ENCODE results near the gene GRAMD4. TPM values are rescaled to one million over a fixed set of nuclear protein-coding genes. Genes with fewer than 3 reads are reported as not detected.

The GRAMD4 gene
- polyA plus RNA-seq, 1 donor: 13.7 TPM

GRCh38 chr22:46688949-46689348 lies 68.8 kb downstream of the GRAMD4 start:
- DNase-seq (ENCODE audit: low read depth): no peak

- DNase-seq (ENCODE audit: low read depth): no peak
Observed at GRCh38 chr22:46690146-46690545, 70.0 kb downstream of the GRAMD4 start.

DNA sequence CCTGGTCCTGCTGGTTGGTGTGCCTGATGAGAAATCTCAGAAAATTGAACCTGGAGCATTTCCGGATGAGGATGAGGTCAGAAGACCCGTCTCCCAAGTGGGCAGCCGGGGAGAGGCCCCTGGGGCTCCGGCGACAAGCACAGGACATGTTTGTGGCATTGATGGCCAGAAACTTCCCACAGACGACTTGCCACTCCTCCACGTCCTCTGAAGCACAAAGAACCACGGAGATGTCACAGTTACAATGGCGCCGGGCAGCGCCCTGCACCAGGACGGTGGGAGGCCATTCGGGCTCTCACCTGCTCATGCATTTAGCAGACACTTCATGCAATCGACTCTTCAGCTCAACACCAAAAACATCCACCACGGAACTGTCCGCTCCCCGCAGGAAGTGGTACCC lies 71.4 kb downstream of the GRAMD4 start:
- DNase-seq (ENCODE audit: low read depth): no peak

- DNase-seq (ENCODE audit: low read depth): no peak
Observed at GRCh38 chr22:46693634-46694415, 73.6 kb downstream of the GRAMD4 start.

DNA sequence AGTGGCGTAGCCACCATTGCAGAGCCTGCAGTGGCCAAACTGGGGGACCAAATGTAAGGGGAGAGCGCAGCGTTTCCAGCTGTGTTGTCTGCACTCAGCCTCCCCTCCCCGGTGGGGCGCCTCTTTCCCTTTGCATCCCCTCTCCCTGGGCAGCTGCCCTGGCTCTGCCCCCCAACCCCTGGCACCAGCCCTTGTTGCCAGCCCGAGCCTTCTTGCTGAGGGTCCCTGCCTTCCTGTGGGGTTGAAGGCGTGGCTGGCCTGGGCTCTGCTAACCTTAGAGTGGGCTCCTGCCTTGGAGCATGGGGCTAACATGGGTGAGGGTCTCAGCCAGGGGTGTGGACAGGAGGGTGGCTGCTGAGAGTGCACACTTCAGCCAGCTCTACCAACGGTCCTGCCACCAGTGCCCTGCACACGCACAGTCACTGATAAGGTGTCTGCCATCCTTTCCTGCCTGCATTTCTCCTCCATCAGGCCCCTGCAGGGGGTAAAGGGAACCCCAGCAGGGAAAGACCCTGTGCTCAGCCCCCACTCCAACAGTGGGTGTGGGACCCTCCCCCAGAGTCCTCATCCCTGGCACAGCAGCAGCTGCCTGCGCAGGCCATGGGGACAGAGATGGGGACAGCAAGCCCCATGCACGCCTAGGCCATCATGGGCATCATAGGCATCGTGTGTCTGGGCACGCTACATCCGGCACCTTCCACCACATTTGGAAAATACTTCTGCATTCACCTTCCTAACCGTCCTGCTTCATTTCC lies 74.4 kb downstream of the GRAMD4 start:
- no peak for DNase-seq (ENCODE audit: low read depth)

GRCh38 chr22:46695346-46696228 lies 75.4 kb downstream of the GRAMD4 start:
- DNase-seq (ENCODE audit: low read depth): no peak

DNA sequence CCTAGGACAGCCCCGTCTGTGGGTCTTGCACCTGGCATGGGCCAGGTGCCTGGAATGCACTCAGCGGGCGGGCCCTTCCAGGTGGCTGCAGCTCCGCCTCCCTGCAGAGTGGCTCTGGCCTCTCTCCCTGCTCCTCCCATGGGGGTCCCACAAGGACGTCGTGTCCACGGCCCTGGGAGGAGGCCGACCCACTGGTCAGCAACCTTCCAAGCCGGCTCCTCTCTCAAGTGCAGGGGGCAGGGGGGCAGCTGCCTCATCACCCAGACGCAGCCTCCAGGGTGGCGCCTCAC lies 76.0 kb downstream of the GRAMD4 start:
- DNase-seq (ENCODE audit: low read depth): no peak

DNA sequence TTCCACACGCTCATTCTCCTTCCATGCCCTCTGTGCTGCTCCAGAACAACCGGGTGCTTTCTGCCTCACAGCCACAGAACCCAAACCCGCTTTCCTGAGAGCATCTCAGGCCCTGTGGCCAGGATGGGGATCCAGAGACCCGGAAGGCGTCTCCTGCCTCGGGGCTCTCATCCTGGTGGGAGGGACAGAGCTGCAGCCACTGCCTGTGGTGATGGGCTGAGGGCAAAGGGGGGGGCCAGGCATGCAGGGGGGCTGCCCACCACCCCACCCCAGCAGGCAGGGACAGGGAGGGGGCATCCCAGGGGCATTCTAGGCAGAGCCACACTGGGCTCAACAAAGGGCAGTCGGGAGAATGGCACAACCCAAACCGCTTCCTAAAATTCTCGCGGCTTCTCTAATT lies 76.4 kb downstream of the GRAMD4 start:
- no peak for DNase-seq (ENCODE audit: low read depth)

- DNase-seq (ENCODE audit: low read depth): no peak
Observed at GRCh38 chr22:46697811-46698515, 77.8 kb downstream of the GRAMD4 start.

DNA sequence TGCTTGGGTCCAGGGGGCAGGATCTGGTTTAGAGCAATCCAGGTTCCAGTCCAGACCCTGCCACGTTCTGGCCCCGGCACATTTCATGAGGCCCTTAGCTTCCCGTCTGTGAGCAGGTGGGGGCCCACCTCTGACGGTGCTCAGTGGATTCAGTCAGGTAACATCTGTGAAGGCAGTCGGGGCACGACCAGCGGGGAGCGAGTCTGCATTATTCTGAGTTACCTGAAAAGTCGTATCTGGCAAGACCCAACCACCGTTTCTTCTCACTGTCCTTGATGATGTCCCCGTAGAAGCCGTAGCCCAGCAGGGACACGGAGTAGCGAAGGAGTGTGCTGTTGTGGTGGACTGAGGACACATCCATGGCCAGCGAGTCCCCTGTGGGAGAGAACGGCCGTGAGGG lies 78.9 kb downstream of the GRAMD4 start:
- DNase-seq (ENCODE audit: low read depth): no peak

DNA sequence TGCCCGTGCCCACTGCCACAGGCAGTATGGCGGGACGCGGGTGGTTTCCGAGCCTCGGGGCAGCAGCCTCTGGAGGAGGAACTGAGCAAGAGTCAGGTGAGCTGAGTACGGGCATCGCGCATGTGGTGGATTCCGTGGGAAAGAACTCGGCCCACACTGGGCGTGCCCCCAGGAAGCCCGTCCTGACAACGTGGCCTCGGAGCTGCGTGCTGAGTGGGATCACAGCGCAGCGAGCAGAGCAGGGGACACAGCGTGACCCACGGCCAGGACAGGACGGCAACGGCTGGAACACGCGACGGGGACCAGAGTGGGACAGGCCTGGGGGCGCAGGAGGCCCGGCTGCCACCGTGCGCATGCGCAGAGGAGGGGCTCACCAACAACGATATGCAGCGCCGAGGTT lies 81.1 kb downstream of the GRAMD4 start:
- DNase-seq (ENCODE audit: low read depth): no peak

DNA sequence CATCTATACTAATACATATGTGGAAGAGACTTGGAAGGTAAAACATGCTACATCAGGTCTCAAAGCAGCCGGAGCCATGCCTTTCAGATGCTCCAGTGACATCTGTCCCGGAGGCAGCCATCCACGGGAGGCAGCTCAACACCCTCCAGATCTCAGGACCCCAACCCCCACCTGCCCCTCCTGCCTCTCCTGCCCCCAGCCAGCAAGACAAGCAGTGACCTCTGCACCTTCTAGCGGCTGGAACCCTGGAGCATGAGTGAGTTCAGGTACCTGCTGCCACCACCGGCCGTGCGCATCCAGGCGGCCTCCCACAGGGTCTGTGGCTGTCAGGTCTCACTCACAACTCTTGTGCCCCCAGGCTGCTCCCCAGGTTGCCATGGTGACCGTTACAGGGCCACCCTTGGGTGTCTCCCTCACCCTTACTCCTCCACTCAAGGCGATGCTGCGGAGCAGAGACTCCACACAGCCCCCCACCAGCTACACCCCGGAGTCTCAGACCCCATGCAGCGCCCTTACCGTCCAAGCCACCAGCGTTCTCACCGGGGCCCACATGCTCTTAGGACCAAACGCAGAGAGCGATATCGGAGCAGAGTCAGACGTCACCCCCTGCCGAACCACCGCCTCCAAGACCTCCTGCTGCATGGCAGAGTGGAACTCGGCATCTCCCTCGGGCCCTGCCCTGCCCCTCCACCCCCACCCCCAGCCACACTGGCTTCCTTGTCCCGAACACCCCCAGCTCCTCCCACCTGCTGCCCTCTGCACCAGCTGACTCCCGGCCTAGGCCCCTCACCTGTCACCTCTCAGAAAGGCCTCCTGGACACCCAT lies 83.2 kb downstream of the GRAMD4 start:
- no peak for DNase-seq (ENCODE audit: low read depth)

- no peak for DNase-seq (ENCODE audit: low read depth)
Observed at GRCh38 chr22:46703996-46704370, 83.8 kb downstream of the GRAMD4 start.

- DNase-seq (ENCODE audit: low read depth): no peak
Observed at GRCh38 chr22:46706060-46706459, 85.9 kb downstream of the GRAMD4 start.

GRCh38 chr22:46707305-46707704 lies 87.1 kb downstream of the GRAMD4 start:
- DNase-seq (ENCODE audit: low read depth): no peak

GRCh38 chr22:46707827-46708570 lies 87.8 kb downstream of the GRAMD4 start:
- DNase-seq (ENCODE audit: low read depth): no peak

GRCh38 chr22:46708766-46709330 lies 88.7 kb downstream of the GRAMD4 start:
- no peak for DNase-seq (ENCODE audit: low read depth)

- DNase-seq (ENCODE audit: low read depth): no peak
Observed at GRCh38 chr22:46710806-46711205, 90.6 kb downstream of the GRAMD4 start.

GRCh38 chr22:46712288-46712687 lies 92.1 kb downstream of the GRAMD4 start:
- no peak for DNase-seq (ENCODE audit: low read depth)

GRCh38 chr22:46714550-46714949 lies 94.4 kb downstream of the GRAMD4 start:
- no peak for DNase-seq (ENCODE audit: low read depth)
